Measurements from ENCODE around the gene MYO5B. TPM values are rescaled to one million over a fixed set of nuclear protein-coding genes. Genes with fewer than 3 reads are reported as not detected.

Gene MYO5B
- polyA plus RNA-seq, 1 donor from 2014 or later: 0.42 TPM

DNA sequence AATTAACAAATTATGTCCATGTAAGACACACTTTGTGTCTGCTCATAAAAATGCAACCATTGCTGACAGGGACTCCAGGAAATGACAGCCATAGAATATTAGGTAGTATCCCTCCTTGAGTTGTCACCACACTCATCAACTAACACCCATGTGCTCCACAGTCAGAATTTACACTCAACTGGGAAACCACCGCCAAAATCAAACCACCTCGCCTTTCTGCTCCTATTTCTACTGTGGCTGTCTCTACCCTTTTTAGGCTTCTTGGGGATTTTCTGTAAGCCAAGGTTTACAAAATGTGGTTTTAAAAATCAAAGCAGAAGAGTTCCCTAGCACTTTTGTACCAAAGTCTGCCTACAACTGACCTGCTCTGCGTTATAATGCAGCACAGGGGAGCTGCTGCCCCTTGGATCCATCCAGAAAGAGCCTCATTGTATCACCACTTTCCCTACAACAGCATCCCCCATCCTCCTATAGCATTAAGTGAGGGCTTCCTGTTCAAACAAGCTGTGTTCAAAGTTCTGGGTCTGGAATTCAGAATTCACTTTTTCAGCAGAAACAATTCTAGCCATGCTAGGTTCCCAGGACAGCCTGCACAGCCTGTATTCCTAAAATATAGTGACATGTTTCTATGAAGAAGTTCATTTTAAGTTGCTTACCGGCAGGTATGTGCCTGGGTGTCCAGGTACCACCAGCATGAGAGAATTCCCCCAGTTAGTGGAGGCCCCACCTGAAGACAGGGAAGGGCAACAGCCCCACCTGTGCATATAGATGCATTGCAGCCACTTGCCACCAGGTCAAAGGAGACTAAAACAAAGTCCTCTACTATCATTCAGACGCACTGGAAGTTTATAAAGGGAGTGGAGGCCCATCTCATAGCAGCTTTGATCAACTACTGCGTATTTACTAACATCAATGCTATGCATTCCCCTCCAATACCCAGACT is 104.3 kb downstream of the MYO5B start:
- H3F3A ChIP-seq (ENCODE audit: insufficient read depth, low read length, poor library complexity, severe bottlenecking): no peaks in the 10 kb centered on the region
- H3K79me2 ChIP-seq (replicated peaks; ENCODE audit: insufficient read depth, low read length): no peaks in the 10 kb centered on the region
- no peaks in the 10 kb centered on the region for H3K9me2 ChIP-seq (ENCODE audit: insufficient read depth, low read length)
- no peak for TF ChIP-seq SMC3 (conservative IDR thresholded peaks at IDR 0.05; ENCODE audit: poor library complexity)
- TF ChIP-seq POLR2AphosphoS5 (IDR thresholded peaks at IDR 0.05): no peak
- TF ChIP-seq TAF1 (IDR thresholded peaks at IDR 0.05; ENCODE audit: low read depth): no peak
- TF ChIP-seq MXI1 (conservative IDR thresholded peaks at IDR 0.05; ENCODE audit: poor library complexity, severe bottlenecking): no peak
- TF ChIP-seq, protein P1, sequence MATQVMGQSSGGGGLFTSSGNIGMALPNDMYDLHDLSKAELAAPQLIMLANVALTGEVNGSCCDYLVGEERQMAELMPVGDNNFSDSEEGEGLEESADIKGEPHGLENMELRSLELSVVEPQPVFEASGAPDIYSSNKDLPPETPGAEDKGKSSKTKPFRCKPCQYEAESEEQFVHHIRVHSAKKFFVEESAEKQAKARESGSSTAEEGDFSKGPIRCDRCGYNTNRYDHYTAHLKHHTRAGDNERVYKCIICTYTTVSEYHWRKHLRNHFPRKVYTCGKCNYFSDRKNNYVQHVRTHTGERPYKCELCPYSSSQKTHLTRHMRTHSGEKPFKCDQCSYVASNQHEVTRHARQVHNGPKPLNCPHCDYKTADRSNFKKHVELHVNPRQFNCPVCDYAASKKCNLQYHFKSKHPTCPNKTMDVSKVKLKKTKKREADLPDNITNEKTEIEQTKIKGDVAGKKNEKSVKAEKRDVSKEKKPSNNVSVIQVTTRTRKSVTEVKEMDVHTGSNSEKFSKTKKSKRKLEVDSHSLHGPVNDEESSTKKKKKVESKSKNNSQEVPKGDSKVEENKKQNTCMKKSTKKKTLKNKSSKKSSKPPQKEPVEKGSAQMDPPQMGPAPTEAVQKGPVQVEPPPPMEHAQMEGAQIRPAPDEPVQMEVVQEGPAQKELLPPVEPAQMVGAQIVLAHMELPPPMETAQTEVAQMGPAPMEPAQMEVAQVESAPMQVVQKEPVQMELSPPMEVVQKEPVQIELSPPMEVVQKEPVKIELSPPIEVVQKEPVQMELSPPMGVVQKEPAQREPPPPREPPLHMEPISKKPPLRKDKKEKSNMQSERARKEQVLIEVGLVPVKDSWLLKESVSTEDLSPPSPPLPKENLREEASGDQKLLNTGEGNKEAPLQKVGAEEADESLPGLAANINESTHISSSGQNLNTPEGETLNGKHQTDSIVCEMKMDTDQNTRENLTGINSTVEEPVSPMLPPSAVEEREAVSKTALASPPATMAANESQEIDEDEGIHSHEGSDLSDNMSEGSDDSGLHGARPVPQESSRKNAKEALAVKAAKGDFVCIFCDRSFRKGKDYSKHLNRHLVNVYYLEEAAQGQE (IDR thresholded peaks at IDR 0.05; ENCODE audit: borderline replicate concordance): no peak
- TF ChIP-seq, protein P2, sequence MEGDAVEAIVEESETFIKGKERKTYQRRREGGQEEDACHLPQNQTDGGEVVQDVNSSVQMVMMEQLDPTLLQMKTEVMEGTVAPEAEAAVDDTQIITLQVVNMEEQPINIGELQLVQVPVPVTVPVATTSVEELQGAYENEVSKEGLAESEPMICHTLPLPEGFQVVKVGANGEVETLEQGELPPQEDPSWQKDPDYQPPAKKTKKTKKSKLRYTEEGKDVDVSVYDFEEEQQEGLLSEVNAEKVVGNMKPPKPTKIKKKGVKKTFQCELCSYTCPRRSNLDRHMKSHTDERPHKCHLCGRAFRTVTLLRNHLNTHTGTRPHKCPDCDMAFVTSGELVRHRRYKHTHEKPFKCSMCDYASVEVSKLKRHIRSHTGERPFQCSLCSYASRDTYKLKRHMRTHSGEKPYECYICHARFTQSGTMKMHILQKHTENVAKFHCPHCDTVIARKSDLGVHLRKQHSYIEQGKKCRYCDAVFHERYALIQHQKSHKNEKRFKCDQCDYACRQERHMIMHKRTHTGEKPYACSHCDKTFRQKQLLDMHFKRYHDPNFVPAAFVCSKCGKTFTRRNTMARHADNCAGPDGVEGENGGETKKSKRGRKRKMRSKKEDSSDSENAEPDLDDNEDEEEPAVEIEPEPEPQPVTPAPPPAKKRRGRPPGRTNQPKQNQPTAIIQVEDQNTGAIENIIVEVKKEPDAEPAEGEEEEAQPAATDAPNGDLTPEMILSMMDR (IDR thresholded peaks at IDR 0.05; ENCODE audit: poor library complexity, severe bottlenecking): no peak
- TF ChIP-seq EZH2 (IDR thresholded peaks at IDR 0.05; ENCODE audit: borderline replicate concordance, insufficient read depth, low read length, poor library complexity, severe bottlenecking): no peak
- no peaks in the 10 kb centered on the region for H3K27me3 ChIP-seq (ENCODE audit: insufficient read depth, low read depth, low read length)
- no peak overlapping the region for H3K4me3 ChIP-seq (ENCODE audit: low read length)
- no peaks in the 10 kb centered on the region for H3K36me3 ChIP-seq (ENCODE audit: insufficient read depth, low read length)
- no peak overlapping the region for H3K9ac ChIP-seq (ENCODE audit: low read length)
- H3K4me2 ChIP-seq (ENCODE audit: low read length): no peak overlapping the region
- no peak overlapping the region for H3K27ac ChIP-seq (ENCODE audit: low read length)
- H3K9me3 ChIP-seq (ENCODE audit: low read length): no peaks in the 10 kb centered on the region
- no peak overlapping the region for H2AFZ ChIP-seq (ENCODE audit: low read depth, low read length)
- no peaks in the 10 kb centered on the region for H4K20me1 ChIP-seq (ENCODE audit: insufficient read depth)

DNA sequence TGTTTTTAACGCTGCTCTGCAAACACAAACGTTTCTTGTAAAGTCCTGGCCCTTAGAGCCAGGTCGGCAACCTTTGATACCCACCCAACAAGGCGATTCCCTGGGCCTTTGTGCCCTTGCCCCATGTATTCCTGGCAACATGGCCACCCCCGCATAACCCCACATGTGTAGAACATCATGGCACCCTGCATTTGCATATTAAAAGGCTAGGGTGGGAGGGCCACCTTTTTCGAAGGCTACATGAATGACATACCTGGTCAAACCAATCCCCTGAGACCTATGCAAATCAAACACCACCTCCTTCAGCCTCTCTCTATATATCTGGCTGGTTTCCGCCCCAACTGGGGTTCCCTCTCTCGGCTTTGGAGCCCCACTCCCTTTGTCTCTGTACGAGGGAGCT is 105.2 kb downstream of the MYO5B start:
- Histone ChIP-seq H2AFZ (ENCODE audit: low read depth, low read length) (no peak overlapping the region), H3K4me3 (ENCODE audit: low read length) (no peak overlapping the region), H3K27ac (ENCODE audit: low read length) (no peak overlapping the region), H3K27me3 (ENCODE audit: insufficient read depth, low read depth, low read length) (no peaks in the 10 kb centered on the region), H3K36me3 (ENCODE audit: insufficient read depth, low read length) (no peaks in the 10 kb centered on the region), H3K4me2 (ENCODE audit: low read length) (no peak overlapping the region), H3K9me3 (ENCODE audit: low read length) (no peaks in the 10 kb centered on the region), H3F3A (ENCODE audit: insufficient read depth, low read length, poor library complexity, severe bottlenecking) (no peaks in the 10 kb centered on the region), H3K79me2 (replicated peaks; ENCODE audit: insufficient read depth, low read length) (no peaks in the 10 kb centered on the region), H3K9ac (ENCODE audit: low read length) (no peak overlapping the region), H3K9me2 (ENCODE audit: insufficient read depth, low read length) (no peaks in the 10 kb centered on the region), H4K20me1 (ENCODE audit: insufficient read depth) (no peaks in the 10 kb centered on the region)
- TF ChIP-seq, protein P1 (IDR thresholded peaks at IDR 0.05; ENCODE audit: borderline replicate concordance): no peak
- TF ChIP-seq EP300 (conservative IDR thresholded peaks at IDR 0.05; ENCODE audit: poor library complexity, severe bottlenecking) (no peak), MXI1 (conservative IDR thresholded peaks at IDR 0.05; ENCODE audit: poor library complexity, severe bottlenecking) (no peak), TAF1 (IDR thresholded peaks at IDR 0.05; ENCODE audit: low read depth) (no peak), EZH2 (IDR thresholded peaks at IDR 0.05; ENCODE audit: borderline replicate concordance, insufficient read depth, low read length, poor library complexity, severe bottlenecking) (no peak), POLR2AphosphoS5 (IDR thresholded peaks at IDR 0.05) (no peak), SMC3 (conservative IDR thresholded peaks at IDR 0.05; ENCODE audit: poor library complexity) (no peak), RAD21 (conservative IDR thresholded peaks at IDR 0.05) (no peak)
- TF ChIP-seq, protein P2 (IDR thresholded peaks at IDR 0.05; ENCODE audit: poor library complexity, severe bottlenecking): no peak
